Nephron progenitor cell (in vitro differentiated cells): ENCODE results near the gene PCSK9.

Experiments
- DNase-seq: peaks from one replicate; pipeline ENCODE4 v3.0.0; 2021
- H3K27ac Mint-ChIP-seq: 2 replicates; pipeline ENCODE4 v1.8.0; 2021; ENCODE audit warnings: mild to moderate bottlenecking, moderate library complexity, mixed read lengths
- H3K27me3 Mint-ChIP-seq: 2 replicates; pipeline ENCODE4 v1.8.0; 2021; ENCODE audit warnings: mild to moderate bottlenecking, low read depth, mixed read lengths; ENCODE audit not compliant: poor library complexity
- H3K36me3 Mint-ChIP-seq: 2 replicates; pipeline ENCODE4 v1.8.0; 2021; ENCODE audit warnings: low read depth, mixed read lengths
- H3K4me1 Mint-ChIP-seq: 2 replicates; pipeline ENCODE4 v1.8.0; 2021; ENCODE audit warnings: mixed read lengths
- H3K4me3 Mint-ChIP-seq: 2 replicates; pipeline ENCODE4 v1.8.0; 2021; ENCODE audit warnings: mild to moderate bottlenecking, moderate library complexity, mixed read lengths
- H3K9me3 Mint-ChIP-seq: 2 replicates; pipeline ENCODE4 v1.8.0; 2021; ENCODE audit warnings: mild to moderate bottlenecking, moderate library complexity, mixed read lengths
- CTCF ChIP-seq: fragments of 200-600 bp; sonication (generic); IDR thresholded peaks from 2 replicates; pipeline ENCODE4 v1.5.0; 2021; ENCODE audit warnings: antibody characterized with exemption

The PCSK9 gene

GRCh38 chr1:55061000-55061705 is 21.8 kb downstream of the PCSK9 start:
- no peak for TF ChIP-seq CTCF
- Mint-ChIP-seq H3K27me3 (no peaks in the 10 kb centered on the region), H3K4me3 (no peak overlapping the region), H3K36me3 (no peaks in the 10 kb centered on the region), H3K4me1 (no peaks in the 10 kb centered on the region), H3K27ac (no peak overlapping the region), H3K9me3 (no peaks in the 10 kb centered on the region)
- no peak for DNase-seq

GRCh38 chr1:55061706-55062321 is 22.5 kb downstream of the PCSK9 start:
- H3K4me3 Mint-ChIP-seq = no peak overlapping the region
- H3K27ac Mint-ChIP-seq = no peak overlapping the region
- H3K4me1 Mint-ChIP-seq = no peaks in the 10 kb centered on the region
- no peaks in the 10 kb centered on the region for H3K9me3 Mint-ChIP-seq
- H3K36me3 Mint-ChIP-seq = peaks cover 3% of the 10 kb centered on the region
- DNase-seq = no peak
- TF ChIP-seq CTCF = no peak
- no peaks in the 10 kb centered on the region for H3K27me3 Mint-ChIP-seq

- Mint-ChIP-seq H3K36me3 (peaks cover 11% of the 10 kb centered on the region), H3K4me1 (no peaks in the 10 kb centered on the region), H3K27me3 (no peaks in the 10 kb centered on the region), H3K9me3 (no peaks in the 10 kb centered on the region), H3K4me3 (no peak overlapping the region), H3K27ac (no peak overlapping the region)
- no peak for DNase-seq
- TF ChIP-seq CTCF = no peak
Measured at GRCh38 chr1:55062801-55063576, 23.6 kb downstream of the PCSK9 start.

GRCh38 chr1:55063577-55063942 is 24.2 kb downstream of the PCSK9 start:
- TF ChIP-seq CTCF = no peak
- Mint-ChIP-seq H3K4me3 (no peak overlapping the region), H3K4me1 (no peaks in the 10 kb centered on the region), H3K9me3 (no peaks in the 10 kb centered on the region), H3K27ac (no peak overlapping the region), H3K27me3 (no peaks in the 10 kb centered on the region), H3K36me3 (peaks cover 17% of the 10 kb centered on the region)
- DNase-seq = no peak

- Mint-ChIP-seq H3K36me3 (peaks cover 22% of the 10 kb centered on the region), H3K27me3 (no peaks in the 10 kb centered on the region), H3K9me3 (no peaks in the 10 kb centered on the region), H3K4me3 (no peak overlapping the region), H3K4me1 (no peaks in the 10 kb centered on the region), H3K27ac (no peak overlapping the region)
- DNase-seq = no peak
- peak; percentile 6 for TF ChIP-seq CTCF
Measured at GRCh38 chr1:55064071-55064581, 24.8 kb downstream of the PCSK9 start.
